ENCODE measurements around the gene RIC8B. TPM values are rescaled to one million over a fixed set of nuclear protein-coding genes. Genes with fewer than 3 reads are reported as not detected.

The RIC8B gene
- polyA plus RNA-seq, 1 donor (not counting 4 experiments of a cell fraction or from before 2014, with no cell fraction given): 6.8 TPM

- no peaks in the 10 kb centered on the region for H3K9me1 ChIP-seq (ENCODE audit: control insufficient read depth, extremely low read depth, insufficient read depth, low read length)
- dilution Hi-C loops (cut with MboI; ENCODE audit: extremely low pct_ligation_motif_present, low sequenced_read_pairs): no loop called here
- H3K4me2 ChIP-seq (ENCODE audit: control insufficient read depth, extremely low read depth, insufficient read depth, low read depth, low read length): no peak overlapping the region
- no peaks in the 10 kb centered on the region for H3K79me2 ChIP-seq (ENCODE audit: control insufficient read depth, insufficient read depth, low read length)
- H4K20me1 ChIP-seq (ENCODE audit: control insufficient read depth, extremely low read depth, insufficient read depth, low read length): no peaks in the 10 kb centered on the region
- H3K27me3 ChIP-seq (ENCODE audit: control insufficient read depth, extremely low read depth, insufficient read depth, low read length): no peaks in the 10 kb centered on the region
- TF ChIP-seq EZH2 (IDR thresholded peaks at IDR 0.05; ENCODE audit: low read length) (no peak), CTCF (optimal IDR thresholded peaks at IDR 0.05 in 1 of 3, IDR thresholded peaks at IDR 0.05 in 1 of 3, conservative IDR thresholded peaks at IDR 0.05 in 1 of 3; ENCODE audit: extremely low read depth in 1 of 3, insufficient read depth in 2 of 3, low read length in 3 of 3) (no peak)
- no peak for FAIRE-seq
- no peak overlapping the region for H2AFZ ChIP-seq (ENCODE audit: control insufficient read depth, low read length)
- no peaks in the 10 kb centered on the region for H3K4me1 ChIP-seq (ENCODE audit: control insufficient read depth, extremely low read depth, insufficient read depth, low read length)
- no peak overlapping the region for H3K9ac ChIP-seq (ENCODE audit: control insufficient read depth, extremely low read depth, insufficient read depth, low read length)
- H3K4me3 ChIP-seq (ENCODE audit: control insufficient read depth in 2 of 3, extremely low read depth in 1 of 3, insufficient read depth in 2 of 3, low read depth in 1 of 3, low read length in 3 of 3): no peak overlapping the region
- no peaks in the 10 kb centered on the region for H3K9me3 ChIP-seq (ENCODE audit: control insufficient read depth, low read depth, low read length)
- peaks cover 0 to 9% of the 10 kb centered on the region in 2 experiments for H3K36me3 ChIP-seq (ENCODE audit: control insufficient read depth in 2 of 2, extremely low read depth in 1 of 2, insufficient read depth in 2 of 2, low read length in 2 of 2)
- no peak overlapping the region for H3K27ac ChIP-seq (ENCODE audit: control insufficient read depth, insufficient read depth, low read length)
- DNase-seq (ENCODE audit: low read depth, low spot score): no peak
Observed at GRCh38 chr12:106794369-106794768, 19.9 kb downstream of the RIC8B start.

GRCh38 chr12:106801167-106801708 lies 26.8 kb downstream of the RIC8B start:
- Histone ChIP-seq H3K9me3 (ENCODE audit: control insufficient read depth, low read depth, low read length) (no peaks in the 10 kb centered on the region), H3K9me1 (ENCODE audit: control insufficient read depth, extremely low read depth, insufficient read depth, low read length) (no peaks in the 10 kb centered on the region), H4K20me1 (ENCODE audit: control insufficient read depth, extremely low read depth, insufficient read depth, low read length) (no peaks in the 10 kb centered on the region), H3K27me3 (ENCODE audit: control insufficient read depth, extremely low read depth, insufficient read depth, low read length) (no peaks in the 10 kb centered on the region), H3K9ac (ENCODE audit: control insufficient read depth, extremely low read depth, insufficient read depth, low read length) (no peak overlapping the region), H2AFZ (ENCODE audit: control insufficient read depth, low read length) (no peak overlapping the region), H3K36me3 (ENCODE audit: control insufficient read depth in 2 of 2, extremely low read depth in 1 of 2, insufficient read depth in 2 of 2, low read length in 2 of 2) (no peaks in the 10 kb centered on the region), H3K27ac (ENCODE audit: control insufficient read depth, insufficient read depth, low read length) (no peak overlapping the region), H3K4me1 (ENCODE audit: control insufficient read depth, extremely low read depth, insufficient read depth, low read length) (no peaks in the 10 kb centered on the region), H3K79me2 (ENCODE audit: control insufficient read depth, insufficient read depth, low read length) (no peaks in the 10 kb centered on the region), H3K4me3 (ENCODE audit: control insufficient read depth in 2 of 3, extremely low read depth in 1 of 3, insufficient read depth in 2 of 3, low read depth in 1 of 3, low read length in 3 of 3) (no peak overlapping the region), H3K4me2 (ENCODE audit: control insufficient read depth, extremely low read depth, insufficient read depth, low read depth, low read length) (no peak overlapping the region)
- no peak for TF ChIP-seq EZH2 (IDR thresholded peaks at IDR 0.05; ENCODE audit: low read length)
- no peak for DNase-seq (ENCODE audit: low read depth, low spot score)
- dilution Hi-C loops (cut with MboI; ENCODE audit: extremely low pct_ligation_motif_present, low sequenced_read_pairs): no loop called here
- no peak for FAIRE-seq

Measured in keratinocyte (primary cell).